GM08714 (cell line): Measurements from ENCODE around the gene TOLLIP.

Experiments
- H3K4me3 ChIP-seq: fragments of 200-500 bp; sonication (Bioruptor generic); 2 replicates; pipeline ENCODE4 v1.5.1; 2014; ENCODE audit warnings: mild to moderate bottlenecking, low read length, inconsistent platforms
- ZNF274 ChIP-seq: IDR thresholded peaks from 2 replicates; pipeline ENCODE4 v1.6.1; 2012; ENCODE audit warnings: mild to moderate bottlenecking, low read depth, low read length

The TOLLIP gene

DNA sequence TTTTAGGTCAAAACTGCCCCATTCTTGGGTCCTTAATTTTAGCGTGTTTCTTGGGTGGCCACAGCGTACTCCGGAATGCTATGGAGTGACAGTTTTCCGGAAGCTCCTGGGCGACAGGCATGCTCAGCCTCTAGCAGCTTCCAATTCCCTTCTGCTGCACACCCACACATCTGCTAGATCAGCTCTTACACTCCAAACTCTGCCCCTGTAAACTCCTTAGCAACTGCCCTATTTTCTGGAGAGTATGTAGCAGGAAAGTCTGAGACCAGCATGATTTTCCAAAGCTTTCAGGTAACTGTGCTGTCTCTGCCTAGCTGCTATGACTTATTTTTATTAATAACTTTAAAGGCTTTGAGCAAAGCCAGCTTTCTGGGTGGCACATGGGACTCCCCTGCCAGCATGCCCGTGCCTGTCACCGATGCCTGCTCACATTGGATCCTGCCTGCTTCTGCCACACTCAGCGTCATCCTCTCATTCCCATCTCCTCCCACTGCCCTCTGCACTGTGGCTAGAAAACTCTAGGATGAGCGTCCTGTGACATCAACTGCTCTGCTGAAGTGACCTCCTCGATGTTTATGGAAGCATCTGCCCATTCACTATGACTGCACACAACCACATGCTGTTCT, 17.3 kb downstream of the TOLLIP start:
- no peak overlapping the region for H3K4me3 ChIP-seq
- TF ChIP-seq ZNF274, result no peak

GRCh38 chr11:1291295-1292017, 18.0 kb downstream of the TOLLIP start:
- TF ChIP-seq ZNF274, result no peak

DNA sequence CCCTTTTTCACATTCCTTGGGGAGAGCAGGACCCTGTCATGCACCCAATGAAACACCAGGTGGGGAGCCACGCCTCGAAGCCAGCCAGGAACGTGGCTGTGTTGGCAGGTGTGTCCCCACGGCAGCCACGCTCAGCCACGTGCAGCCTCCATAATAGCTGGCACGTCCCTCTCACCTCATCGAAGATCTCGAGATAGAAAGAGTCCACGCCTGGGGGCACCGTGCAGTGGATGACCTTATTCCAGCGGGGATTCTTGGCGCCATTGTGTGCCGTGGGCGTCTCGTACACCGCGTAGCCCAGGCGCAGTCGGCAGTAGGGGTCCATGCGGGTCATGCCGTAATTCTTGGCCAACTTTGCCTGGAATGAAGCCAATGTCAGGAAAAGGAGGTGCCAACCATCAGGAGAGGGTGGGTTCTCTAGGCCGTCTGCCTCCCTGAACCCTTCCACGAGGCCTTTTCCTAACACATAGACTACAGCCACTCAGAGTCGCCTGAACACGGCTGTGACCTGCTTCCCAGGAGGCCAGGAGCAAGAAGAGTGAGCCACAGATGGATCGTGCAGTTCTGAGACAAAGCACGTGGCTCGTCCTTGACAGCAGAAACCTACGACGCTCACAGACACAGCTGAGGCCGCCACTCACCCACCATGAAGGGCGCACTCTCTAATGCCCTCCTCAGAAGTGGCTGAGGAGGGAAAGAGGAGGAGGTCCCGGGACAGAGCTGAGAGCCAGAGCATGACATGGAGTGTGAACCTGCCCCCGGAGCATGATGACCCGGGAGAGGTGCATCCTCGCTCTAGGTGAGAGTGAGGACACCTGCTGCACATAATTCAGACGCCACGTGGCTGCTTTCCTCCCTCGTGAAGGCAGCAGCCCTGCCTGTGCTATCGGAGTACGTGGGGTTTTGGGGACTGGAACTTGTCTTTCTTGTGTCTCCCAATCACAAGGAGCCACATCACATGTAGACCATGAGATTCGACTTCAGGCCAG, 19.1 kb downstream of the TOLLIP start:
- H3K4me3 ChIP-seq, result no peak overlapping the region
- TF ChIP-seq ZNF274, result no peak

More at GRCh38 chr11:1291295-1292017, 18.0 kb downstream of the TOLLIP start:
- H3K4me3 ChIP-seq, result no peak overlapping the region

GRCh38 chr11:1289211-1289935, 20.1 kb downstream of the TOLLIP start:
- H3K4me3 ChIP-seq, result no peak overlapping the region
- TF ChIP-seq ZNF274, result no peak

DNA sequence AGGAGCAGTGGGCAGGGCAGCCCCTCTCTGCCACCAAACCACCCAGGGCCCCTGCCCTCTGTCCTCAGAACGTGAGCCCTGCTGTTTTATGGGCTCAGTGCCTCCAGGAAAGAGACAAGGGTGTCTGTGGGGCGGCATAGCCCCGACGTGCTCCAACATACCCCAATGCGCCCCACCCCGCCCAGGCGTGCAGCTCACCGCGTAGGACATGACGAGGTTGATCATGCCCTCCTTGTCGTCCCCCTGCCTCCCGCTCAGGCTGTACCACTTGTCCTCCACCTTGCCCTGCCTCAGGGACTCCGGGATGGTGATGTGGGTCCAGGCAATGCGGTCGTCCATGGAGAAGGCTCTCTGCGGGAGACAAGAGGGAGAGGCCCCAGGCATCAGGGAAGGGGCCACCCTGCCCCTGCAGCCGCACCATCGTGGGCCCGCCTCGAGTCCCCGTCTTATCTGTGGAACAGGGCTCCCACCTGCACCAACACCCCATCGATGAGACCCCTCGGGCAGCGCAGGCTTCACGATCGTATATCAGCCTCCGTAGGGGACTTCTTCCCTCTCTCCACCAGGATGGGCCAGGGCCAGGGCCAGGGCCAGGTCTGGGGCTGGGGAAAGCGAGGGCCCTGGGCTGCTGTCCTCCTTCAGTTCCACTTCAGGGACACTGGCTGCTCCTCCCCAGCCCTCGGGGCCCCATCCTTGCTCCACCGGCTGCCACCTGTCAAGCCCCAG, 20.8 kb downstream of the TOLLIP start:
- no peak overlapping the region for H3K4me3 ChIP-seq

DNA sequence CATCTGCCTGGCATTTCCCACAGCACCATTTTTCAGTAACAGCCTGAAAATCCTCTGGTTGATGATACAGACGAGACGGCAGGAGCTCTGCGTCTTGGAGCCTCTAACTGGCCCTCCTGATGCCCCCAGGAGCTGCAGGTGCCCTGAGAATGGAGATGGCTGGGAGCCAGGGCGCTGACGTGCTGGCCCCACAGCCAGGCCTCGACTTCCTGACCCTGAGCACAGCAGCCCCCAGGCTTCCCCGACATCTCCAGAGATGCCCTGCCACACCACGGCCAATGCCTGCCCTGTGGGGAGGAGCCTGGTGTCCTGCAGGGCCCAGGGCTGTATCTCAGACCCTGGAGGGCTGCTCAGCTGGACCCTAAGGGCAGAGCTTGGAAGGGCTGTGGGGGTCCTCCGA, 21.5 kb downstream of the TOLLIP start:
- no peak for TF ChIP-seq ZNF274
- no peak overlapping the region for H3K4me3 ChIP-seq

More for the DNA sequence above, 20.8 kb downstream of the TOLLIP start:
- no peak for TF ChIP-seq ZNF274

DNA sequence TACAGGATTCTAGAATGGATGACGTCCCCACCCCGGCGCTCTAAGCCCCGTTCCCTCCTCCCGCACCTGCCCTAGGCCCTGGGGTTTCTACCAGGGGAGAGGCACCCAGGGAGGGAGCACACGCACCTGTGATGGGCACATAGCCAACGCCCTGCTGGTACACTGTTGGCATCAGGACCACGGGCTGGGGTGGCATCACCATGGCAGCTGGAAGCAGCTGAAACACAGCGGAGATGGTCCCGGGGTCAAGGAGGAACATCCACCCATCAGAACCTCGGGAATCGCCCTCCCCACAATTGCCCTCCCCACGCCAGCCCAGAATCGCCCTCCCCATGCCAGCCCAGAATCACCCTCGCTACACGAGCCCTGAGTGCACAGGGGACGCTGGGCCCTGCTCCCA, 23.6 kb downstream of the TOLLIP start:
- no peak overlapping the region for H3K4me3 ChIP-seq
- TF ChIP-seq ZNF274, result no peak

DNA sequence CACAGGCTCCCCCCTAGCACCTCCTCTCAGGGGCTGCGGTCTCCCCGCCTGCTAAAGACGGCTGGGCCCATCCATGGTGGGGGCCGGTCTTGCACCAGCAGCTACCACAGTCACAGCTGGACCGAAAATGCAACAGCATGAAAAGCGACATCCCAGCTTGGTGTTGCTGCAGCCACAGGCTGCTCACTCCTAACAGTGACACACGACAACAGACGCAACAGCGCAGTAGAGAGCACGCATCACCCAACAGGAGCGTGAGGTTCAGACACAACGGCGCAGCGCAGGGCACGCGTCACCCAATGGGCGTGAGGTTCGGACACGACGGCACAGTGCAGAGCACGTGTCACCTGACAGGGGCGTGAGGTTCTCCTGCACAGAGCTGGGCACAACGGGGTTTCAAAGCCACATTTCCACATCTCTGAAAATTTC, 24.1 kb downstream of the TOLLIP start:
- no peak overlapping the region for H3K4me3 ChIP-seq
- TF ChIP-seq ZNF274, result no peak

DNA sequence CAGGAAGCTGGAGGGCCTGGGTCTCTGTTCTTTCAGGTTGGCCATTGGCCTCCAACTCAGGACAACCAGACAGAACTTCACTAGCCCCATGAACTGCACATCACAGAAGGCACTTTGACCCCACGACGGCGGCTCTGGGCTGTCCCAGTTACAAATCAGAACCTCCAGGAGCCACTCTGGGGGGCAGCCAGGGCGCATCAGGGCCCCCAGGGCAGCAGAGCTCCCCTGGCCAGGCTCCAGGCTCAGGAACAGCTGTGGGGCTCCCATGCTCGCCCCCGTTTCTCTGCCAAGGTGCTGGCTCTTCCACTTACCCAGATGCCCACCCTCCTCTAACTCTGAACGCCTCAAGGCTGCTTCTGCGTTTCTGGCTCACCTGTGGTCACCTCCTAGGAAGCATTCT, 25.5 kb downstream of the TOLLIP start:
- no peak for TF ChIP-seq ZNF274
- no peak overlapping the region for H3K4me3 ChIP-seq

- no peak for TF ChIP-seq ZNF274
- no peak overlapping the region for H3K4me3 ChIP-seq
Measured at GRCh38 chr11:1283091-1283511, 26.3 kb downstream of the TOLLIP start.

GRCh38 chr11:1281974-1282365, 27.5 kb downstream of the TOLLIP start:
- no peak overlapping the region for H3K4me3 ChIP-seq
- TF ChIP-seq ZNF274, result no peak

DNA sequence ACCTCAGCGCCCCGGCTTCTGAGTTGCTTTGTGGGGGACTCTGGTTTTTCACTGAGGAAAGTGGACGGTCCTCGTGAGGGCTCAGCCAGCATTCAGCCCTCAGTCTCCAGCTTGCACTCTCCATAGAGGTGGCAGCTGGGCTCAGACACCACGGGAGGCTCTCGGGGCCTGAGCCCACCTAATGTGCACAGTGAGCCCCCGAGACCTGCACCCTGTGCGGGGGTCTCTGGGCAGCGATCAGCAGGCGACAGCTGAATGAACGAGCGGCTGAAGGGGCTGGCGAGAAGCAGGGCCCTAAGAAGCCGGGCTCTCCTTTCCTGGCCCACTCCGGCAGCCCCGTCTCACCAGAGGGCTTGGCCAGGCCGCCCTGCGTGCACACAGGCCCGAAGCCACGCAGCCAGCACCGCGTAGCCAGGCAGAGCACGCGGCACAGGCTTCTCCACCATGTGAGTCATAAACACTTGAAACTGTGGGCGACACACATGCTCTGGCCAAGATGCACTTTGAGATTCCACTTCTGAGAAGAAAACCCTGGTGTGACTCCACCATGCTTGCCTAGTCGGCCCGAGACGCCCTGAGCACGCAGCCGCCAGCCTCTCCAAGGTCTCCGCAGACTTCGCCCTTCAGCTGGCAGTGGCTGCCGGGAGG, 28.0 kb downstream of the TOLLIP start:
- H3K4me3 ChIP-seq, result no peak overlapping the region
- no peak for TF ChIP-seq ZNF274
